Pancreas (tissue), 10 donors: ENCODE data around the gene WDR72. TPM values are rescaled to one million over a fixed set of nuclear protein-coding genes. Genes with fewer than 3 reads are reported as not detected.

Experiments used
- ATAC-seq, 4 donors: fragments of 200-7000 bp; cut with Tn5 transposase; one replicate each; pipeline versions ENCODE4 v1.8.0 to v1.9.1; 2020; ENCODE audit warnings: mild to moderate bottlenecking in 4 of 4, moderate library complexity in 4 of 4
- DNase-seq, 6 donors: peaks; one replicate each; pipeline ENCODE4 v3.0.0-alpha.2; 2020
- FAIRE-seq: peaks from 2 replicates; lab custom pipeline; 2012; peaks lifted over from hg19 to GRCh38; lab: Jason Lieb, UNC
- H3K27ac ChIP-seq, 4 donors: fragments of 200-600 bp; sonication (generic); 1 replicate in 3 of 4; 2 replicates in 1 of 4; pipeline versions ENCODE4 v1.5.0 to v1.8.0; 2020
- H3K27me3 ChIP-seq, 4 donors: fragments of 200-600 bp; one replicate each; pipeline ENCODE4 v1.8.0; 2021
- H3K36me3 ChIP-seq, 3 donors: fragments of 200-600 bp; sonication (generic) in 1 of 3; one replicate each; pipeline versions ENCODE4 v1.5.0 to v1.8.0; 2020 to 2021
- H3K4me1 ChIP-seq, 3 donors: fragments of 200-600 bp; one replicate each; pipeline ENCODE4 v1.8.0; 2021
- H3K4me3 ChIP-seq, 4 donors: fragments of 200-600 bp; sonication (generic) in 2 of 4; one replicate each; pipeline versions ENCODE4 v1.5.0 to v1.8.0; 2020 to 2021
- H3K9me3 ChIP-seq, 4 donors: fragments of 200-600 bp; one replicate each; pipeline ENCODE4 v1.8.0; 2021
- WGBS, 2 donors: extraction: QIAGEN DNeasy Blood & Tissue Kit; methylation state at CpG; one replicate each; pipeline ENCODE4 v1.1.7; 2013; 5-methylcytosine and 5-hydroxymethylcytosine counted together
- intact Hi-C, 3 donors: fragments of 100-400 bp; cut with DNase I; formaldehyde crosslinking; loops; one replicate each; pipeline versions ENCODE4 v1.11.1 to v1.14.2; 2022
- polyA plus RNA-seq, 2 donors: library from polyadenylated mRNA; stranded (reverse); fragments of 200-250 nt; gene quantifications; one replicate each; pipeline ENCODE4 v1.2.3, GENCODE V29; 2013
- total RNA-seq, 6 donors: library from RNA; stranded (reverse); fragmentation: NEBNext Ultra II Directional in 4 of 6; extraction: Animal tissue kit (Norgen Biotek cat#: 25700) in 4 of 6; gene quantifications; one replicate each; pipeline versions ENCODE4 v1.2.1 to v1.2.4, GENCODE V29; 2021 to 2023
- TF ChIP-seq, protein P1 (sequence below), 4 donors: fragments of 200-600 bp; sonication (generic) in 3 of 4; IDR thresholded peaks; one replicate each; pipeline versions ENCODE4 v1.5.0 to v1.8.0; 2021; ENCODE audit warnings: antibody characterized with exemption in 4 of 4
- donor health status: healthy with polysubstance abuse.
- donor health status: DM: no; HTN: no; CAD: no; lungs with moderate emphysema.
- donor health status: DM: no; HTN: no; CAD: no.
- donor health status: control.
- donor health status: control.
- donor health status: Bipolar disorder and iron deficiency.
- donor health status: DM: yes; HTN: yes; CAD: no.
- donor health status: DM: no; HTN: no; CAD: no.
- donor health status: DM: no; HTN: no; CAD: no.
- donor health status: DM: yes; HTN: yes; CAD: no.

WDR72 gene
- total and polyA plus RNA-seq, 8 donors: 1.0 to 5.3 (median 3.7) TPM

DNA sequence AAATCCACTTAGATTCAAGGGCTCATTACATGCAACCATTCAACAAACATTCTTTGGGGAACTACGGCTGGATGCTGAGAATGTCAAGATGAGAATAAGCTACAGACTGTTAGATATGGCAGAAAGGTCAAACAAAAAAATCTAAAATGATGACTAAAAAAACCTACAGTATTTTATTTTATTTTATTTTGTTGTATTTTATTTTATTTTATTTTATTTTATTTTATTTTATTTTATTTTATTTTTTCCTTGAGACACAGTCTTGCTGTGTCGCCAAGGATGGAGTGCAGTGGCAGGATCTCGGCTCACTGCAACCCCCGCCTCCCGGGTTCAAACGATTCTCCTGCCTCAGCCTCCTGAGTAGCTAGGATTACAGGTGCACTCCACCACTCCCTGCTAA lies 46.2 kb downstream of the WDR72 start:
- intact Hi-C loops: no loop called here
- Histone ChIP-seq H3K27ac (no peak overlapping the region), H3K4me1 (no peaks in the 10 kb centered on the region), H3K9me3 (no peaks in the 10 kb centered on the region), H3K36me3 (no peaks in the 10 kb centered on the region), H3K4me3 (no peak overlapping the region), H3K27me3 (no peaks in the 10 kb centered on the region)
- DNase-seq: no peak
- 89 to 96% methylated on average over 6 of the region's 6 CpGs for WGBS, 2 donors
- no peak for ATAC-seq
- no peak for FAIRE-seq
- TF ChIP-seq, protein P1, sequence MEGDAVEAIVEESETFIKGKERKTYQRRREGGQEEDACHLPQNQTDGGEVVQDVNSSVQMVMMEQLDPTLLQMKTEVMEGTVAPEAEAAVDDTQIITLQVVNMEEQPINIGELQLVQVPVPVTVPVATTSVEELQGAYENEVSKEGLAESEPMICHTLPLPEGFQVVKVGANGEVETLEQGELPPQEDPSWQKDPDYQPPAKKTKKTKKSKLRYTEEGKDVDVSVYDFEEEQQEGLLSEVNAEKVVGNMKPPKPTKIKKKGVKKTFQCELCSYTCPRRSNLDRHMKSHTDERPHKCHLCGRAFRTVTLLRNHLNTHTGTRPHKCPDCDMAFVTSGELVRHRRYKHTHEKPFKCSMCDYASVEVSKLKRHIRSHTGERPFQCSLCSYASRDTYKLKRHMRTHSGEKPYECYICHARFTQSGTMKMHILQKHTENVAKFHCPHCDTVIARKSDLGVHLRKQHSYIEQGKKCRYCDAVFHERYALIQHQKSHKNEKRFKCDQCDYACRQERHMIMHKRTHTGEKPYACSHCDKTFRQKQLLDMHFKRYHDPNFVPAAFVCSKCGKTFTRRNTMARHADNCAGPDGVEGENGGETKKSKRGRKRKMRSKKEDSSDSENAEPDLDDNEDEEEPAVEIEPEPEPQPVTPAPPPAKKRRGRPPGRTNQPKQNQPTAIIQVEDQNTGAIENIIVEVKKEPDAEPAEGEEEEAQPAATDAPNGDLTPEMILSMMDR (IDR thresholded peaks at IDR 0.05): no peak

DNA sequence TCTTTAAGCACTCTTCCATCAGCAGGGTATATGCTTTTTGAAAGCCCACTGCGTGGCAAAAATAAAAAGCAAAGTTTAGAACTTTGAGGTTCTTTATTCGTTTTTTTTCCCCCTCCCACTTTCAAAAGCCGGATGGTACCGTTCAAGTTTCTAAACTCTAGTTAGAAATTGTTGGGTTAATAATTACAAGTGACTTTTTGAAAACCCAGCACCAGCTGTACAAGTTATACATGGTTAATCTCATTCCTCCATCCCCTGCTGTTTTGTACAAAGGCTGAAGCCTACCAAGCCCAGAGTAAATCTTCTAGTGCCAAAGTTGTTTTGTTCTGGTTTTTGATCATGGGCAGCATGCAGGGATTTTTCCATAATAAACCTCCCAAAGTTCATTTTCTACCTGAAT lies 48.6 kb downstream of the WDR72 start:
- H3K36me3 ChIP-seq: peaks cover 0 to under 1% (median 0%) of the 10 kb centered on the region in 3 donors
- peak overlapping the region in 2 of 4 donors; percentile 7 to 34 for H3K27ac ChIP-seq
- no peak for DNase-seq
- no peak for FAIRE-seq
- TF ChIP-seq, protein P1 (IDR thresholded peaks at IDR 0.05): no peak
- no peaks in the 10 kb centered on the region for H3K27me3 ChIP-seq
- intact Hi-C loops: no loop called here
- H3K9me3 ChIP-seq: no peaks in the 10 kb centered on the region
- H3K4me1 ChIP-seq: no peaks in the 10 kb centered on the region
- peak in 2 of 4 donors; percentile 44 to 58 for ATAC-seq
- H3K4me3 ChIP-seq: no peak overlapping the region
- WGBS, 2 donors: 26 to 30% methylated on average over 4 of the region's 4 CpGs

DNA sequence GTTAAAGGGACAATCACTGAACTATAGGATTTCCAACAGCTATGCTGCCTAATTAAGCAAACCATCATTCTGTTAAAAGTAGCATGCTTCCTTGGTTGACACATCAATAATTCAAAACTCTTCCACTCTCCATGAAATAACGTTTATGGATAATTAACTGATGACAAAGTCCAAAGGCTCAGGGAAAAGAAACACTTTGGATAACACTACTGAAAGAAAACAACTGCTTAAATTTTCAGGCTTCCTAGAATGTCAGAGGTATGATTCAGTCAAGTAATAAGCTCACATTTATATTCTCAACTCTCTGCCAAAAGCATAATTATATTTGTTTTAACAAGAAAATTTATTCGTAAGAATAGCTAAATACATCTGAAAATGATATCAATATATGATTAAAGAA lies 49.6 kb downstream of the WDR72 start:
- DNase-seq: no peak
- intact Hi-C loops: no loop called here
- H3K4me1 ChIP-seq: no peaks in the 10 kb centered on the region
- peaks cover 0 to 4% (median 0%) of the 10 kb centered on the region in 3 donors for H3K36me3 ChIP-seq
- ATAC-seq: no peak
- 25 to 31% methylated on average over 2 of the region's 2 CpGs for WGBS, 2 donors
- no peak for FAIRE-seq
- peak overlapping the region in 1 of 4 donors; percentile 7 for H3K27ac ChIP-seq
- no peaks in the 10 kb centered on the region for H3K9me3 ChIP-seq
- H3K4me3 ChIP-seq: no peak overlapping the region
- TF ChIP-seq, protein P1 (IDR thresholded peaks at IDR 0.05): no peak
- H3K27me3 ChIP-seq: no peaks in the 10 kb centered on the region

DNA sequence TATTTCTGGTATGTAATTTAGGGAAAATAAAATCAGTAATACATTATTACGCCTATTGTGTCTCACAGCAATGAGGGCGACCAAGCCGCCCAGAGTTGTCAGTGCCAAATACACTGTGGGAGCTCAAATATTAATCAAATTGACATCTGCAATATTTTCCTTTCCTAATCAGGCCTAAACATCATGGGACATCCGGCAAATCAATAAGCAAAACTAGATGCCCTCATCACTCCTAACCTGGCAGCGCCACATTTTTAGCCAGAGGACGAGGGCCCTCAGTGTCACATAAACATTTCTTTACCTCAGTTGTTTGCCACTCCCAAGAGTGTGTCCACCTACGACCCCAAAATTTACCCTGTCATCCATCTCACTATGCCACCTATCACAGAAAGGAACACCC lies 64.1 kb downstream of the WDR72 start:
- no peak for DNase-seq
- ATAC-seq: peak in 3 of 4 donors; percentile 18 to 55 (median 20)
- H3K4me3 ChIP-seq: no peak overlapping the region
- TF ChIP-seq, protein P1 (IDR thresholded peaks at IDR 0.05): no peak
- FAIRE-seq: no peak
- peak overlapping the region in 2 of 4 donors; percentile 42 to 51 for H3K27ac ChIP-seq
- H3K27me3 ChIP-seq: no peaks in the 10 kb centered on the region
- 62% methylated on average over 7 of the region's 7 CpGs for WGBS, 2 donors
- no peaks in the 10 kb centered on the region for H3K9me3 ChIP-seq
- no peaks in the 10 kb centered on the region for H3K36me3 ChIP-seq
- peaks cover 8 to 12% (median 11%) of the 10 kb centered on the region in 3 donors for H3K4me1 ChIP-seq
- intact Hi-C loops: no loop called here

DNA sequence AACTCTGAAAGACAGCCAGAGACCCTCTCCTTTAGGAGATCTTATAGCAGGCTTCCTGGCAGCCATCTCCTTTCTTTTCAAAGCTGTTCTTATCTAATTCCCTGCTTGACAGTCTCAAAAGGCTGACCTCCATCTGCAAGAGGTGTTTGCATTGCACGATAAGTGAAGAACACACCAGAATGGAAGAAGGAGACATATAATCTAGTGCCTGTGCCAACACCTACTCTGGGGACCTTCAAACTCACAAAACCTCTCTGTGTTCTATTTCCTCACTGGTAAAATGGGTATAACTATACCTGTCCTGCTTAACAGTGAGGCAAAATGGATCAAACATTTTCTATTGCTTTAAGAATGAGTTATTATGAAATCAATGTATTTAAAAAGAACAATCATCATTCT lies 65.0 kb downstream of the WDR72 start:
- ATAC-seq: peak in 3 of 4 donors; percentile 11 to 26 (median 16)
- intact Hi-C loops: no loop called here

More for the DNA sequence above, 65.0 kb downstream of the WDR72 start:
- no peaks in the 10 kb centered on the region for H3K27me3 ChIP-seq
- H3K27ac ChIP-seq: peak overlapping the region in 2 of 4 donors; percentile 32 to 57
- TF ChIP-seq, protein P1 (IDR thresholded peaks at IDR 0.05): no peak
- peak overlapping the region in 1 of 4 donors; percentile 5 for H3K4me3 ChIP-seq
- H3K4me1 ChIP-seq: peaks cover 8 to 12% (median 11%) of the 10 kb centered on the region in 3 donors
- no peak for FAIRE-seq
- H3K9me3 ChIP-seq: no peaks in the 10 kb centered on the region
- 6 to 11% methylated on average over 1 of the region's 1 CpG for whole genome bisulfite sequencing, 2 donors
- no peaks in the 10 kb centered on the region for H3K36me3 ChIP-seq
- no peak for DNase-seq
